ENCODE results near the gene DCTD. TPM values are rescaled to one million over a fixed set of nuclear protein-coding genes. Genes with fewer than 3 reads are reported as not detected.

DCTD gene
- total RNA-seq, 1 experiment from 2014 or later = 168 TPM

DNA sequence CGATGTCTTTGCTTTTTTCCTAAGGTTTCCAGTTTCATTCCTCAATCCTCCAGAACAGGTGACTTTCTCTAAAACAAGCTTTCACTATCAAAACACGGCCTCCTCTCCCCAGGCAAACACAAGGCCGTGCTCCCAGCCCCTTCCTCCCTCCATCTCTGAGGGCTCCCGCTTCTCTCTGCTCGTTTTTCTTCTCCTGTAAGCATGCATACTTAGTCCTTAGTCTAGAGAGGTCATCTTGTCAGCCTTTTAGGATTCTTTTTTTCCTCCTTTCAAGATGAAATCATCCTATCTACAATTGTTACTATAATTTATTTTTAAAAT is 18.7 kb downstream of the DCTD start:
- CTCF ChIA-PET = no interaction called here
- POLR2A ChIA-PET = interaction anchor here (0.6 kb wide), 1 partner anchor 753 kb away, joined by 4 read pairs; no protein-coding TSS in a partner anchor

DNA sequence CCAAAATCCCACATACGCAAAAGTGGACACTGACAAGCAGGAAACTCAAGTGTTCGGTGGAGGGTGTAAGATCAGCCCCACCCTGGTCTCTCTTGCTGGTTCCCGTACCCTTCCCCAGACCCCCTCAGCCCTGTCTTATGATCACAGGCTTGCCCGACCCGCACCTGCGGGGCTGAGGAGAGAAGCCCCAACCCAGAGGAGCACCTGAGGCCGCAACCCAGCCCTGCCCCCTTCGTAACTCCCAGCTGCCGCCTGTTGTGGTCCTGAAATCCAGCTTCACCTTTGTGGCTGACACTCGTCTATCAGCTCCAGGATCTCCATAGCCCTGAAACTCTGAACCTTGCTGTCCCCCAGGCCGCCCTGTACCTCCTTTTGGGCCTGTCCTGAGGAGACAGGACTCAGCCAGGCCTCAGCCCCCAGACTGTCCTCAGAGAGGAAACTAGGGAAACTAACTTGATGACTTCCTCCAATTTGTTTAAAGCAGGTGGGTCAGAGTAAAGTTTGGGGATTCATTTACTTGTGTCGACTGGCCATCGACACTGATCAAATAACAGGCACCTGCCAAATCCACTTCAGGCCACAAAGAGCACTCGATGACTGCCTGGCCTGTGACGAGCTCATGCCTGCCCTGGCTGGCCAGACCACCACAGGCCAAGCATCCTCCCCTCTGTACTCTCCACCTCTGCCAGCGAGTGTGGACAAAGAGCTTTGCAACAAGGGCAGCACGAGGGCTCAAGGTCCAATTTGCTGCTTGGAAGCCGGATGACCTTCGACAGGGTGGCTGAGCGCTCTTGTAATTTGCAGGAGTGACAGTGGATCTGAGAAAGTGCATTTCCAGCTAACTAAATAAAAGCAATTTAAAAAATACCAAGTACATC is 19.3 kb downstream of the DCTD start:
- TF ChIP-seq, protein P1, sequence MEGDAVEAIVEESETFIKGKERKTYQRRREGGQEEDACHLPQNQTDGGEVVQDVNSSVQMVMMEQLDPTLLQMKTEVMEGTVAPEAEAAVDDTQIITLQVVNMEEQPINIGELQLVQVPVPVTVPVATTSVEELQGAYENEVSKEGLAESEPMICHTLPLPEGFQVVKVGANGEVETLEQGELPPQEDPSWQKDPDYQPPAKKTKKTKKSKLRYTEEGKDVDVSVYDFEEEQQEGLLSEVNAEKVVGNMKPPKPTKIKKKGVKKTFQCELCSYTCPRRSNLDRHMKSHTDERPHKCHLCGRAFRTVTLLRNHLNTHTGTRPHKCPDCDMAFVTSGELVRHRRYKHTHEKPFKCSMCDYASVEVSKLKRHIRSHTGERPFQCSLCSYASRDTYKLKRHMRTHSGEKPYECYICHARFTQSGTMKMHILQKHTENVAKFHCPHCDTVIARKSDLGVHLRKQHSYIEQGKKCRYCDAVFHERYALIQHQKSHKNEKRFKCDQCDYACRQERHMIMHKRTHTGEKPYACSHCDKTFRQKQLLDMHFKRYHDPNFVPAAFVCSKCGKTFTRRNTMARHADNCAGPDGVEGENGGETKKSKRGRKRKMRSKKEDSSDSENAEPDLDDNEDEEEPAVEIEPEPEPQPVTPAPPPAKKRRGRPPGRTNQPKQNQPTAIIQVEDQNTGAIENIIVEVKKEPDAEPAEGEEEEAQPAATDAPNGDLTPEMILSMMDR (IDR thresholded peaks at IDR 0.05; ENCODE audit: unreplicated experiment) = no peak
- CTCF ChIA-PET = interaction anchor here (1.3 kb wide), 1 partner anchor 365 kb away, joined by 6 read pairs; no protein-coding TSS in a partner anchor
- Mint-ChIP-seq H3K4me1 (ENCODE audit: insufficient read depth, unreplicated experiment) (no peaks in the 10 kb centered on the region), H3K27me3 (ENCODE audit: insufficient read depth, unreplicated experiment) (no peaks in the 10 kb centered on the region), H3K4me3 (ENCODE audit: unreplicated experiment) (no peak overlapping the region), H3K9me3 (ENCODE audit: unreplicated experiment) (no peaks in the 10 kb centered on the region), H3K27ac (ENCODE audit: low read depth, unreplicated experiment) (peak overlapping the region; percentile 70), H3K36me3 (ENCODE audit: insufficient read depth, unreplicated experiment) (peaks cover 94% of the 10 kb centered on the region)
- POLR2A ChIA-PET = no interaction called here
- no TSS peak for BruUV-seq (replicated peaks)
- DNase-seq (ENCODE audit: unreplicated experiment) = no peak
- intact Hi-C loops (cut with micrococcal nuclease) = no loop called here

More for the DNA sequence above, 18.7 kb downstream of the DCTD start:
- no peak overlapping the region for H3K27ac Mint-ChIP-seq (ENCODE audit: low read depth, unreplicated experiment)
- no peaks in the 10 kb centered on the region for H3K4me1 Mint-ChIP-seq (ENCODE audit: insufficient read depth, unreplicated experiment)
- DNase-seq (ENCODE audit: unreplicated experiment) = no peak
- H3K36me3 Mint-ChIP-seq (ENCODE audit: insufficient read depth, unreplicated experiment) = peaks cover 95% of the 10 kb centered on the region
- H3K9me3 Mint-ChIP-seq (ENCODE audit: unreplicated experiment) = no peaks in the 10 kb centered on the region
- TF ChIP-seq, protein P1 (IDR thresholded peaks at IDR 0.05; ENCODE audit: unreplicated experiment) = no peak
- no peak overlapping the region for H3K4me3 Mint-ChIP-seq (ENCODE audit: unreplicated experiment)
- intact Hi-C loops (cut with micrococcal nuclease) = no loop called here
- no peaks in the 10 kb centered on the region for H3K27me3 Mint-ChIP-seq (ENCODE audit: insufficient read depth, unreplicated experiment)
- BruUV-seq (replicated peaks) = no TSS peak

DNA sequence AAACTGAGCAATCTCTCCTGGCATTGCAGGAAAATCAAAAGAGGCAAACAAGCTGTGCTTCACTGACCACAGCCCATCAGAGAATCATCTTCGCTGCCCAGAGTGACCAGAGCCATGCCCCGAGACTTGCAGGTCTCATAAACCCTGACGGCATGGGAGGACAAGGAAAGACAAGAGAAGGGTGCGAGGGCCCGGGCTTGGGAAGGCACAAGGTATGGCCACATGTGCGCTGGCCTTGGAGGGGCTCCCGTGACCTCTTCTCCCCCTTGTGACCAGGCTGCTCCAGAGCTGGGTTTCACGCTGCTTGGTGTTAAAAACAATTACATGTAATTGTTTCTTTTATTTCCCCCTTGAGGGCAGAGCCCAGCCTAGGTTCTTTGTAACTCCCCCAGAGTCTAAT is 20.8 kb downstream of the DCTD start:
- POLR2A ChIA-PET = no interaction called here
- TF ChIP-seq, protein P1 (IDR thresholded peaks at IDR 0.05; ENCODE audit: unreplicated experiment) = no peak
- no TSS peak for BruUV-seq (replicated peaks)
- CTCF ChIA-PET = interaction anchor here (0.7 kb wide), 1 partner anchor 360 kb away, joined by 3 read pairs; no protein-coding TSS in a partner anchor
- DNase-seq (ENCODE audit: unreplicated experiment) = no peak
- Mint-ChIP-seq H3K4me1 (ENCODE audit: insufficient read depth, unreplicated experiment) (no peaks in the 10 kb centered on the region), H3K9me3 (ENCODE audit: unreplicated experiment) (no peaks in the 10 kb centered on the region), H3K27me3 (ENCODE audit: insufficient read depth, unreplicated experiment) (no peaks in the 10 kb centered on the region), H3K4me3 (ENCODE audit: unreplicated experiment) (no peak overlapping the region), H3K36me3 (ENCODE audit: insufficient read depth, unreplicated experiment) (peaks cover 96% of the 10 kb centered on the region), H3K27ac (ENCODE audit: low read depth, unreplicated experiment) (no peak overlapping the region)
- intact Hi-C loops (cut with micrococcal nuclease) = no loop called here

DNA sequence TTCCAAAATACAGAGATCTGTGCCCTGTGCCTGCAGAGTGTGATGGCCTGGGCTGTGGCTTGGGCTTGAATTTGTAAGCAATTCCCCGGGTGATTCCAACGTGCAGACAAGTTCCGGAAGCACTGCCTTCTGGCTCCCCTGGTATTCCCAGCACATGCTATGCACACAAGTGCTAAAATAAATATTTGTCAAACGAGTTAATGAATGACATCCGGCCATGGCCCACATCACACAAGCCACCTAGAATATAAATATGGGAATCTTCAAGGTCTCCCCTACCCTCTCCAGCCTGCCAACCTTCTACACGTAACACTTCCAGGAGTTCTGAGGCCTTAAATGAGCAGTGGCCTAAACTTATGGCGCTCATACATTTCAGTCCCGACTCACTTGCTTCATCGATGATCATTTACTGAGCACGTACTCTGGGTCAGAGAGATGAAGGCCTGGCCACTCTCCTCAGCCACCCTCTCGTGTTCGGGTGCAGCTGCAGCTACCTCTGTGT is 21.3 kb downstream of the DCTD start:
- no peak for DNase-seq (ENCODE audit: unreplicated experiment)
- H3K27ac Mint-ChIP-seq (ENCODE audit: low read depth, unreplicated experiment) = no peak overlapping the region
- no peak overlapping the region for H3K4me3 Mint-ChIP-seq (ENCODE audit: unreplicated experiment)
- H3K36me3 Mint-ChIP-seq (ENCODE audit: insufficient read depth, unreplicated experiment) = peaks cover 96% of the 10 kb centered on the region
- POLR2A ChIA-PET = interaction anchor here (0.6 kb wide), 1 partner anchor 1676 kb away, joined by 3 read pairs; no protein-coding TSS in a partner anchor
- intact Hi-C loops (cut with micrococcal nuclease) = no loop called here
- no peaks in the 10 kb centered on the region for H3K4me1 Mint-ChIP-seq (ENCODE audit: insufficient read depth, unreplicated experiment)
- TF ChIP-seq, protein P1 (IDR thresholded peaks at IDR 0.05; ENCODE audit: unreplicated experiment) = no peak
- no peaks in the 10 kb centered on the region for H3K9me3 Mint-ChIP-seq (ENCODE audit: unreplicated experiment)
- CTCF ChIA-PET = interaction anchor here (0.7 kb wide), 1 partner anchor 361 kb away, joined by 3 read pairs; no protein-coding TSS in a partner anchor
- no TSS peak for BruUV-seq (replicated peaks)
- no peaks in the 10 kb centered on the region for H3K27me3 Mint-ChIP-seq (ENCODE audit: insufficient read depth, unreplicated experiment)

Data from MCF 10A (cell line).